Spleen (tissue), 11 donors: Measurements from ENCODE around the gene RFLNA. TPM values are rescaled to one million over a fixed set of nuclear protein-coding genes. Genes with fewer than 3 reads are reported as not detected.
A peak's percentile ranks its signal among the peaks of the same experiment; 100 is the strongest.

Experiments
- DNase-seq: peaks from one replicate; pipeline ENCODE4 v3.0.0-alpha.2; 2020
- H3K27ac ChIP-seq, 8 donors: fragments of 200-600 bp; sonication (generic) in 7 of 8; 1 replicate in 4 of 8; 2 replicates in 4 of 8; pipeline versions ENCODE4 v1.5.0 to v1.8.0; 2016 to 2021; ENCODE audit warnings: inconsistent platforms in 4 of 8, mild to moderate bottlenecking in 4 of 8, moderate library complexity in 1 of 8
- H3K27me3 ChIP-seq, 7 donors: fragments of 200-600 bp; sonication (generic) in 6 of 7; replicated peaks in 1 of 7; 1 replicate in 4 of 7; 2 replicates in 3 of 7; pipeline versions ENCODE4 v1.5.0 to v1.8.0; 2016 to 2021; ENCODE audit warnings: inconsistent platforms in 3 of 7, mild to moderate bottlenecking in 1 of 7
- H3K36me3 ChIP-seq, 6 donors: fragments of 200-600 bp; sonication (generic) in 5 of 6; 1 replicate in 4 of 6; 2 replicates in 2 of 6; pipeline versions ENCODE4 v1.5.0 to v1.8.0; 2016 to 2021; ENCODE audit warnings: inconsistent platforms in 2 of 6
- H3K4me1 ChIP-seq, 6 donors: fragments of 200-600 bp; sonication (generic) in 5 of 6; 1 replicate in 3 of 6; 2 replicates in 3 of 6; pipeline versions ENCODE4 v1.5.0 to v1.8.0; 2016 to 2021; ENCODE audit warnings: inconsistent platforms in 3 of 6
- H3K4me3 ChIP-seq, 8 donors: fragments of 200-600 bp; sonication (generic) in 7 of 8; 1 replicate in 4 of 8; 2 replicates in 4 of 8; pipeline versions ENCODE4 v1.5.0 to v1.8.0; 2016 to 2021; ENCODE audit warnings: inconsistent platforms in 4 of 8, mild to moderate bottlenecking in 4 of 8, moderate library complexity in 2 of 8
- H3K9me3 ChIP-seq, 8 donors: fragments of 200-600 bp; sonication (generic) in 7 of 8; 1 replicate in 4 of 8; 2 replicates in 4 of 8; pipeline versions ENCODE4 v1.5.0 to v1.8.0; 2016 to 2021; ENCODE audit warnings: inconsistent platforms in 4 of 8
- CTCF ChIP-seq, 11 experiments: fragments of 200-600 bp in 7 of 11; fragments of 450-650 bp in 4 of 11; sonication (generic) in 4 of 11; IDR thresholded peaks in 8 of 11; conservative IDR thresholded peaks in 3 of 11; 1 replicate in 7 of 11; 2 replicates in 4 of 11; pipeline versions ENCODE4 v1.4.0 to v1.8.0; 2016 to 2021; ENCODE audit warnings: antibody characterized with exemption in 11 of 11, inconsistent platforms in 4 of 11, mild to moderate bottlenecking in 1 of 11
- POLR2A ChIP-seq, 3 donors: fragments of 450-650 bp; IDR thresholded peaks; one replicate each; pipeline ENCODE4 v1.5.1; 2017; ENCODE audit warnings: antibody characterized with exemption in 3 of 3, mild to moderate bottlenecking in 1 of 3
- POLR2AphosphoS5 ChIP-seq, 3 donors: sonication (generic); formaldehyde crosslinking; IDR thresholded peaks; one replicate each; pipeline ENCODE4 v1.5.1; 2017; ENCODE audit warnings: antibody characterized with exemption in 3 of 3
- WGBS, 5 donors: extraction: QIAGEN DNeasy Blood & Tissue Kit in 3 of 5; methylation state at CpG; one replicate each; pipeline versions ENCODE4 v1.1.5 to v1.1.7; 2013 to 2018; 5-methylcytosine and 5-hydroxymethylcytosine counted together
- intact Hi-C: fragments of 100-400 bp; cut with DNase I; formaldehyde crosslinking; loops from one replicate; pipeline ENCODE4 v1.15.0; 2023; ENCODE audit warnings: low total_unique reads
- polyA plus RNA-seq, 3 donors: library from polyadenylated mRNA; stranded (reverse); fragments of 200-250 nt; gene quantifications; one replicate each; pipeline ENCODE4 v1.2.1, GENCODE V29; 2013
- total RNA-seq, 7 donors: library from RNA; depleted of rRNA in 3 of 7; stranded (reverse); fragments of >200 nt in 3 of 7; fragmentation: NEBNext Ultra II Directional in 4 of 7; extraction: Animal tissue kit (Norgen Biotek cat#: 25700) in 4 of 7; gene quantifications; one replicate each; pipeline versions ENCODE4 v1.1.0 to v1.2.1, GENCODE V29; 2016 to 2021
- donor health status: healthy with polysubstance abuse.
- donor health status: DM: no; HTN: no; CAD: no; lungs with moderate emphysema.
- donor health status: DM: no; HTN: no; CAD: no.
- donor health status: Bipolar disorder and iron deficiency.
- donor health status: healthy.
- donor health status: DM: no; HTN: no; CAD: no.
- donor health status: DM: yes; HTN: yes; CAD: no.

RFLNA gene
- total and polyA plus RNA-seq, 10 donors: 0.04 to 0.35 (median 0.21) TPM; not detected in 6

- H3K4me1 ChIP-seq: no peaks in the 10 kb centered on the region
These were observed 16.6 kb downstream of the RFLNA start for GRCh38 chr12:124311292-124312109.

DNA sequence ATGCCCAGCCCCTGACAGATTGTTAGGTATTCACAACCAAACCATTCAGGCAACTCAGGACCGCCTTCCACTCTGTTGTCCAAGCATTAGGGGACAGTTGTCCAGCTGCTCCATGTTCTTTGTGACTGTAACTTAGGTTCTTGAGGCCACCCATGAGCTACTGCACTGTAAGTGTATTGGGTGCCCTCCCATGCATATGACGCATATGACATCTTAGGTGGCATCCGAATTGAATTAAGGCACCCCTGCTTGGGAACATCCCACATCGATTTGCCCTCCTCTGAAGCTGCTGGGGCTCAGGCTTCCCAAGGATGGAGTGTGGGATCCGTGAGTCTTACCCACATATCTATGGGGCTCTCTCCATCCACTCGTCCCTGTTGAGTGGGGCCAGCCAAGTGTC lies 17.7 kb downstream of the RFLNA start:
- no peak for DNase-seq
- WGBS, 5 donors: 76 to 88% (median 79%) methylated on average over 5 to 6 of the region's 6 CpGs
- H3K4me3 ChIP-seq: no peak overlapping the region
- TF ChIP-seq CTCF (IDR thresholded peaks at IDR 0.05 in 8 of 11, conservative IDR thresholded peaks at IDR 0.05 in 3 of 11) (no peak), POLR2A (IDR thresholded peaks at IDR 0.05) (no peak), POLR2AphosphoS5 (IDR thresholded peaks at IDR 0.05) (no peak)
- H3K9me3 ChIP-seq: no peaks in the 10 kb centered on the region
- no peaks in the 10 kb centered on the region for H3K27me3 ChIP-seq
- no peaks in the 10 kb centered on the region for H3K4me1 ChIP-seq
- intact Hi-C loops: no loop called here
- H3K27ac ChIP-seq: no peak overlapping the region
- no peaks in the 10 kb centered on the region for H3K36me3 ChIP-seq

More at GRCh38 chr12:124311292-124312109, 16.6 kb downstream of the RFLNA start:
- H3K27ac ChIP-seq: no peak overlapping the region
- H3K27me3 ChIP-seq: no peaks in the 10 kb centered on the region
- intact Hi-C loops: no loop called here
- DNase-seq: no peak
- 71 to 96% (median 86%) methylated on average over 1 to 17 of the region's 17 CpGs for WGBS, 5 donors
- H3K9me3 ChIP-seq: no peaks in the 10 kb centered on the region
- H3K4me3 ChIP-seq: no peak overlapping the region
- no peaks in the 10 kb centered on the region for H3K36me3 ChIP-seq
- TF ChIP-seq POLR2A (IDR thresholded peaks at IDR 0.05) (no peak), POLR2AphosphoS5 (IDR thresholded peaks at IDR 0.05) (no peak), CTCF (IDR thresholded peaks at IDR 0.05 in 8 of 11, conservative IDR thresholded peaks at IDR 0.05 in 3 of 11) (no peak)

DNA sequence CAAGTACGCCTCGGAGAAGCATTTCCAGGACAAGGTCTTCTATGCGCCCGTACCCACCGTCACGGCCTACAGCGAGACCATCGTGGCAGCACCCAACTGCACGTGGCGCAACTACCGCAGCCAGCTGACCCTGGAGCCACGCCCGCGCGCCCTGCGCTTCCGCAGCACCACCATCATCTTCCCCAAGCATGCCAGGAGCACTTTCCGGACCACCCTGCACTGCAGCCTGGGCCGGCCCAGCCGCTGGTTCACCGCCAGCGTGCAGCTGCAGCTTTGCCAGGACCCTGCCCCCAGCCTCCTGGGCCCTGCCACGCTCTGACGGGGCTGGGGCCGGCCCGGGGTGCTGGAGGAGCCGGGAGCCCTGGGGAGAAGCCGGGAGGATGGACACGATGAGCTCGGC lies 19.3 kb downstream of the RFLNA start:
- Histone ChIP-seq H3K9me3 (no peaks in the 10 kb centered on the region), H3K27me3 (no peaks in the 10 kb centered on the region), H3K36me3 (no peaks in the 10 kb centered on the region), H3K27ac (no peak overlapping the region), H3K4me1 (no peaks in the 10 kb centered on the region), H3K4me3 (no peak overlapping the region)
- peak in 1 of 3 donors; percentile 21 for TF ChIP-seq POLR2AphosphoS5 (IDR thresholded peaks at IDR 0.05)
- TF ChIP-seq CTCF (IDR thresholded peaks at IDR 0.05 in 8 of 11, conservative IDR thresholded peaks at IDR 0.05 in 3 of 11): no peak
- no peak for DNase-seq
- WGBS, 5 donors: 90 to 96% (median 93%) methylated on average over 27 to 30 of the region's 30 CpGs
- intact Hi-C loops: no loop called here

DNA sequence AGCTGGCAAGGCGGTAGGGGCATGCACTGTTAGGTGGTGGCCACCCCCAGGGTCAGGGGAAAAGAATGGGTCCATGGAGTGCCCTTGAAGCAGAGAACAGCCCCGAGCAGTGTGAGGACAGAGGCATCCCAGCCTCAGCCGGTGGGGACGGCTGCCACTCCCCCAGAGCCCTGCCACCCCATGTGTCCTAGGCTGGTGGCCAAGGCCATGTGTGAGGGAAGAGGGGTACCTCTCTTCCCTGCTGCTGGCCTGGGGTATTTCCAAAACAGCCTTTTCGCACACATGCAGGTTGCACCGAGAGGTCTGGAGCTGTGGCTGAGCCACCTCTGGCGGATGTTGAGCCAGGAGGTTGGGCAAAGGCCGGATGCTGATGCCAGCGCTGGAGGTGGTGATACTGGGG lies 19.9 kb downstream of the RFLNA start:
- no peak for TF ChIP-seq CTCF (IDR thresholded peaks at IDR 0.05 in 8 of 11, conservative IDR thresholded peaks at IDR 0.05 in 3 of 11)
- TF ChIP-seq POLR2A (IDR thresholded peaks at IDR 0.05): no peak
- no peak for TF ChIP-seq POLR2AphosphoS5 (IDR thresholded peaks at IDR 0.05)
- Histone ChIP-seq H3K4me1 (no peaks in the 10 kb centered on the region), H3K36me3 (no peaks in the 10 kb centered on the region), H3K9me3 (no peaks in the 10 kb centered on the region), H3K27me3 (no peaks in the 10 kb centered on the region), H3K27ac (no peak overlapping the region), H3K4me3 (no peak overlapping the region)
- DNase-seq: no peak
- intact Hi-C loops: loop anchor here (5.0 kb wide), 1 partner anchor 277 kb away; no protein-coding TSS in a partner anchor
- WGBS, 5 donors: 80 to 92% (median 83%) methylated on average over 6 to 9 of the region's 9 CpGs
